Bladder microvascular endothelial cell (primary cell): ENCODE measurements around the gene EGLN2. TPM values are rescaled to one million over a fixed set of nuclear protein-coding genes. Genes with fewer than 3 reads are reported as not detected.

ENCODE experiments used
- total RNA-seq: library from RNA; depleted of rRNA; stranded (reverse); fragments of >200 nt; gene quantifications from 2 replicates; pipeline ENCODE4 v1.2.3, GENCODE V29; 2014

EGLN2 gene
- 116 and 143 TPM in 2 replicates for total RNA-seq

DNA sequence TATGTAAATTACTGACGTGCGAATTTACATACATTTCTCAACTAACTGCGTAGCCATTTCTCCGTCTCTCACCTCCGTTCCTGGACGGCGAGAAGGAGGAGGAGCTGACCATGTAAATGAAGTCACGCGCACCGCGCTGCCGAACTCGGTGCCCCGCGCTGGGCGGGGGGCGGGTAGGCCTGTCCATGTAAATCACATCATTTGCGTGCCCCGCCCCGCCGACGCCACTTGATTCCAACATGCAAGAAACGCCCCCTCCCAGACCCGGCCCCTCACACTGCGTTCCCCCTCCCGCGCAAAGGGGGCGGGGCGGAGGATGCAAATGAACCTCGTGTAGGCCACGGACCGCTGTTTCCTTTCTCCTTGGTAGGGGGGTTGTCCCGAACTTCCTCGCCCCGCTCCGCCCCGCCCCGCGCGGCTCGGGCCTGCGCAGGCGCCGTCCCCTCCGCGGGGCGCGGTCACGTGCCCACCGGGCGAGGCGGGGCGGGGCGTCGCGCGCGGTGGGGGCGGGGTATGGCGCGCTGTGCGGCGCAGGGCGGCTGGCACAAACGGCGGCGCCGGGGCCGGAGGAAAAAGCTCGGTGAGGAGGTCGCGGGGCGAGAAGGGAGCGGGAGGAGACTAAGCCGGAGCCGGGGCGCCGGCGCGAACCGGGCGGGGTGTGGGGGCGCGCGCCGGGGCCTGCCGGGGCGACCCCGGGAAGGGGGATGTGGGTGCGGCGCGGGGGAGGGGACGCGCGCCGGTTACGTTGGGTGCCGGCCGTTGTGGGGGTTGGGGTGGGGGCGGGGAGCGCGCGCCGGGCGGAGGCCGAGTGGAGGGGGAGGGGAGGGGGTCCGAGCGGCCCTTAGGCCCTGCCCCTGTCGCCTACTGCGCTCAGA is at the start of gene EGLN2:
Gene EGLN2 (plus strand): TSS at position 509 of the 875 bp plus-strand sequence. CDS start 1,382 bp downstream, outside the sequence.

DNA sequence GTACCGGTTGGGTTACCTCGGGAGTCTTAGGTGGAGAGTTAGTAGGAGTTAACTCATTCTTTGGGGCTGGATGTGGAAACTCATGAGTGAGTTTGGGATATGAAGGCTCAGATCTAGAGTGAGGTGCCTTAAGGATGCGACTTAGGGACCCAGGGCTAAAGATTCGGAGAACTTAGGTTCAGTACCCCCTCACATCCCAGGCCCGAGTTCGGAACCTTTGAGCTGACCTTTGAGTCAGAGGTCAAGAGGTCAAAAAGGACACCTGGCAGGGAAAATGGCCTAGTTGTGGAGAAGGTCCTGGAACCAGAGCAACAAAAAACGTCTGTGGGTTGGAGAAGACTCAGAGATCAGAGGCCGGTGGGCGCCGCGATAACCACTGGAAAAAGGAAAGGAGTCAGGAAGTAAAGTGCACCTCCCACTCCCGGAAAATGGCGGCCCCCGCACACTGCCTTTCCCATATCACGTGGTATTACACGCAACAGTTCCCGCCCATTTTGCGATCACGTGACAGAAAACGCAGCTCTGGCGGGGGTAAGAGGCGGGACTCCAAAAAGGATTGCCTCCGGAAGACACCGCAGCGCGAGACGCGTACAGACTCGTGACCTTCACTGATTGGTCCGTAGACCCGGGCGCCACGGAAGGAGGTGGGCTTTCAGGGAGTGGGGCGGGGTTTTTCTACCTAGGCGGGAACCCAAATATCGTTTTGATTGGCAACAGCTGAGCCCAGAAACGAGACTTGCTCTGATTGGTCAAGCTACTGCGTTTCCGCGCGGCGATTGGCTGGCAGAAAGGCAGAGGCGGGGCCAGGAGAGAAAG is 48.7 kb upstream of the EGLN2 start, which contains the start of gene ACTMAP:
Gene ACTMAP (minus strand): TSS at position 420 of the 816 bp plus-strand sequence. CDS start 674 bp downstream, outside the sequence.

DNA sequence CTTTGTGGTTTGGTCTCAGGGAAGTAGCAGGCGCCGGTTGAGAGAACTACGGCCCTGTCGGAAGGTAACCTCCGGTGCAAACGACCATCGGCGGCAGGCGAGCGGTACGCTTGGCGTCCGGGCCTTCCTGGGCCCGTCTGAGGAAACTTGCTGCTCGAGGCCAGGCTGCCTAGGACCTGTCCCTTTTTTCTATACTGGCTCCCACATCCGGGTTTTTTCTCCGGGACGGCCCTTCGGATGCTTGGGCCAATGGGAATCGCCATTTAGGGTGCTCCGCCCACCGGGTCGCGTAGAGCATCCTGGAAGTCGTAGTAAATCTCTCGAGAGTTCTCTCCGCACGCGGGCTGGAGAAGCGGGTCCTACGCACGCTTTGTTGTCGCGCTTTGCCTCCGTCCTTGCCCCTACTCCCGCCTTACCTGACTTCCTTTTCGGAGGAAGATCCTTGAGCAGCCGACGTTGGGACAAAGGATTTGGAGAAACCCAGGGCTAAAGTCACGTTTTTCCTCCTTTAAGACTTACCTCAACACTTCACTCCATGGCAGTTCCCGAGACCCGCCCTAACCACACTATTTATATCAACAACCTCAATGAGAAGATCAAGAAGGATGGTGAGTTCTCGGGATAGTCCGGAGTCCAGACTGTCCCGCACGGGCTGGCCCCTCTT is 48.0 kb upstream of the EGLN2 start, which contains the start of gene SNRPA:
Gene SNRPA (plus strand): TSS at position 330 of the 664 bp plus-strand sequence. CDS start 206 bp downstream, at position 536.

DNA sequence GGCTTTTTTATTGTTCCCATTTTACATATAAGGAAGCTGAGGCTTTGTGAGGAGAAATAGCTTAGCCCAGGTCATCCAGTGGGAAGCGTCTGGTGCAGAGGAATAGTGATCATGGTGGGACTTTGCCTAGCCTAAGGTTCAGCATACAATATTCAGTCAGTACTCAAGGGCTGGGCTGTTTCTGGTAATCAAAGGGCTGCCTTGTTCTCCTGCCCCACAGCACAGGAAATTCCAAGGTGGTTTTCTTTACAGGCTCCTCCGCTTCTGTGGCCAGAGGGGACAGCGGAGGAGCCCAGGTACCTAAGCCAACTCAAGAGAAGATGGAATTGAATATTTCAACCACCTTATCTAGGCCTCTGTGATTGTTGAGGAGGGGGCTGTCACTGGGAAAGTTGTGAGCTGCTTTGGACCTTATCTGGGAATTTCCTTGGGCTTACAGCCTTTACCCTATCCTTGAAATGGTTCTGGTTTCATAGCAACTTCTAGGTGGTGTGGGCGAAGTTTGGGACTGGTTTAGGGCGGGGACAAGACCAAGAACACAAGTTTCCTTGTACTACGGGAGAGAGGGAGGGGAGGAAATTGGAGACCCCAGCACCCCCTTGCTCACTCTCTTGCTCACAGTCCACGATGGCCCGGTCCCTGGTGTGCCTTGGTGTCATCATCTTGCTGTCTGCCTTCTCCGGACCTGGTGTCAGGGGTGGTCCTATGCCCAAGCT is 23.9 kb upstream of the EGLN2 start, which contains the start of gene MIA:
Gene MIA (plus strand): TSS at position 606 of the 716 bp plus-strand sequence. CDS start 22 bp downstream, at position 628.

DNA sequence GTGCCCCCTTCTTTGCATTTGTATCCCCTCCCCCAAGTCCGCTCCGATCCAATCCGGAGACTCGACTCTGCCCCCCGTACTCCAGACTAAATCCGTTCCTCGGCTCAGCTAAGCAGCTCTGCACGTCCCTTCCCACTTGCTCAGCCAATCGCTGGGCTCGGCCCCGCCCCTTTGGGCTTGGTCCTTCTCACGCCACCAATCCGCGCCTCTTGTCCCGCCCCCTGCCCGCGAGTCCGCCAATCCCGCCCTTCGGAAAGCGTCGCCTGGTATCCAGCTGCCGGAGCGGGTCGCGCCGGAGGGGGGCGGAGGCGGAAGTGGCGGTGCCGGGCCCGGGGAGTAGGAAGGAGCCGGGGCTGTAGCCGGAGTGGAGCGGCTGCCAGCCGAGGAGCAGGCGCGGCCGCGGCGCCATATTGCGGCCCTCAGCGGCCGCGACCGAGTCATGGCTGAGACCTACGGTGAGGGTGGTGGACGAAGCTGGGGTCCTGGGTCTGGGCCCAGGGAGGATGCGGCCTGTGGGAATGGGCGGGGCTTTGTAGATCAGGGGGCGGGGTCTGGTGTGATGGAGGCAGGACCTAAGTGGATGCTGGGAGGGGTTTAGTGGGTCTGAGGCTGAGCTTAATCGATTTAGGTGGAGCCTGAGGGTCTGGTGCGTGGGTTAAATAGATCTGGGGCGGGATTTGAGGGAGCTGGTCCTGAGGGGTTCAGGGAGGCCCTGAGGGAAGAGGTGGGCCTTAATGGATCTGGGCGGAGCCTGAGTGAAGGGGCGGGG is 20.9 kb upstream of the EGLN2 start, which contains the start of gene RAB4B:
Gene RAB4B (plus strand): TSS at position 311 of the 769 bp plus-strand sequence. CDS start 129 bp downstream, at position 440.

DNA sequence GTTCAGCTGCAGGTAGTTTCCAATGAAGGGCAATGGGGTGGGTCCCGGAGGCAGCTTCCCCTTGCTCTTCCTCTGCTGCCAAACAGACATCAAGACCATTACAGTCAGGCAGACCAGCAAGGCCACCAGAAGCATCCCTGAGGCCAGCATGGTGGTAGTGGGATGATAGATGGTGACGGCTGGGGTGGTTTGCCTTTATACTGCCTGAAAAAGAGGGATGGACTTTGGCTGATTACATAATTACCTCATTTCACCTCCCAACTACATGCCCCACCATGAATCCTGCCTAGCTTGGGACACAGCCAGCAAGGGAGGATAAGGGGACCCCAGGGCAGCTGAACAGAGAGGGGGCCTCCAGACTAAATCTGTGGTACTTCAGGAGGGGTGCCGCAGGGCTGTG is 51.3 kb downstream of the EGLN2 start, which contains the start of gene CYP2A6:
Gene CYP2A6 (minus strand): TSS at position 171 of the 400 bp plus-strand sequence. CDS start 21 bp downstream, at position 150.

Other genes starting within 250 kb of the EGLN2 start
- gene SHKBP1, start 222.3 kb upstream of the EGLN2 start, total RNA-seq = 30.4 and 41.8 TPM in 2 replicates
- 3.9 and 73.7 TPM in 2 replicates for gene LTBP4, start 197.8 kb upstream of the EGLN2 start, total RNA-seq
- gene NUMBL, start 108.5 kb upstream of the EGLN2 start, total RNA-seq = 16.2 and 23.8 TPM in 2 replicates
- gene COQ8B, start 82.3 kb upstream of the EGLN2 start, total RNA-seq = 17.8 and 23.5 TPM in 2 replicates
- gene ITPKC, start 82.1 kb upstream of the EGLN2 start, total RNA-seq = 20.6 and 27.0 TPM in 2 replicates
- 0.97 and 2.0 TPM in 2 replicates for gene ACTMAP, start 48.7 kb upstream of the EGLN2 start, total RNA-seq
- 45.4 and 59.9 TPM in 2 replicates for gene SNRPA, start 48.0 kb upstream of the EGLN2 start, total RNA-seq
- 1.1 TPM in 1 of 2 replicates, not detected in the other for gene MIA, start 23.7 kb upstream of the EGLN2 start, total RNA-seq
- 9.2 and 11.6 TPM in 2 replicates for gene RAB4B, start 20.9 kb upstream of the EGLN2 start, total RNA-seq
- not detected in 2 replicates for gene CYP2A6, start 51.3 kb downstream of the EGLN2 start, total RNA-seq
- not detected in 2 replicates for gene CYP2A7, start 83.0 kb downstream of the EGLN2 start, total RNA-seq
- not detected in 2 replicates for gene CYP2B6, start 192.1 kb downstream of the EGLN2 start, total RNA-seq